ENCODE measurements around the gene ICAM2. TPM values are rescaled to one million over a fixed set of nuclear protein-coding genes. Genes with fewer than 3 reads are reported as not detected.
"Not testable (repeated sequence)": the region's sequence is repeated elsewhere in the genome, so short reads cannot be mapped to it uniquely, and the experiment has no call there.

ICAM2 gene
- total RNA-seq, 4 donors from 2014 or later = 18.0 to 95.1 (median 36.3) TPM

DNA sequence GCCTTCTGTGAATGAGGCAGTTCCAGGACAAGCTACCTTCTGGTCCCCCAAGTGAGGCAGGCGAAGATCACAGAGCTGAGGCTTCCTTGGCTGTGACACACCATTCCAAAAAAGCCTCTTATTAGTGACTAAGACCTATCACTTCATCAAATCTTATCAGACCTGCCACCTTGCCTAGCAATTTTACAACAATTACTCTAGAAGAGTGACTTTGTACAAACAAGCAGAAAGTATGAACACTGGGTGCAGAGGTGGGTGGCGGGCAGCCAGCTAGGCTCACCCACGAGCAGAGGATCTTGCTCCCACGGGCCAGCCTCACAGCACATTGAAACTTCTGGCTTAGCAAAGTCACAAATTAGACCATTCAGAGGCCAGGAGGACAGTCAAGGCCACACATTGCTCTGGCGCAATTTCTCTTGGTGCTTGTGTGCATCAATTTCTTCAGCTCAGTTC, 2.2 kb upstream of the ICAM2 start:
- TF ChIP-seq EP300 (IDR thresholded peaks at IDR 0.05) (no peak), POLR2A (IDR thresholded peaks at IDR 0.05) (no peak)
- TF ChIP-seq, protein P1, sequence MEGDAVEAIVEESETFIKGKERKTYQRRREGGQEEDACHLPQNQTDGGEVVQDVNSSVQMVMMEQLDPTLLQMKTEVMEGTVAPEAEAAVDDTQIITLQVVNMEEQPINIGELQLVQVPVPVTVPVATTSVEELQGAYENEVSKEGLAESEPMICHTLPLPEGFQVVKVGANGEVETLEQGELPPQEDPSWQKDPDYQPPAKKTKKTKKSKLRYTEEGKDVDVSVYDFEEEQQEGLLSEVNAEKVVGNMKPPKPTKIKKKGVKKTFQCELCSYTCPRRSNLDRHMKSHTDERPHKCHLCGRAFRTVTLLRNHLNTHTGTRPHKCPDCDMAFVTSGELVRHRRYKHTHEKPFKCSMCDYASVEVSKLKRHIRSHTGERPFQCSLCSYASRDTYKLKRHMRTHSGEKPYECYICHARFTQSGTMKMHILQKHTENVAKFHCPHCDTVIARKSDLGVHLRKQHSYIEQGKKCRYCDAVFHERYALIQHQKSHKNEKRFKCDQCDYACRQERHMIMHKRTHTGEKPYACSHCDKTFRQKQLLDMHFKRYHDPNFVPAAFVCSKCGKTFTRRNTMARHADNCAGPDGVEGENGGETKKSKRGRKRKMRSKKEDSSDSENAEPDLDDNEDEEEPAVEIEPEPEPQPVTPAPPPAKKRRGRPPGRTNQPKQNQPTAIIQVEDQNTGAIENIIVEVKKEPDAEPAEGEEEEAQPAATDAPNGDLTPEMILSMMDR (IDR thresholded peaks at IDR 0.05) = no peak
- Histone ChIP-seq H3K27ac (no peak overlapping the region), H3K36me3 (no peaks in the 10 kb centered on the region), H3K9me3 (no peaks in the 10 kb centered on the region), H3K4me3 (no peak overlapping the region), H3K27me3 (no peaks in the 10 kb centered on the region), H3K4me1 (peaks cover 0 to 9% (median 4%) of the 10 kb centered on the region in 4 donors)
- no peak for DNase-seq (ENCODE audit: low spot score in 2 of 2)
- WGBS, 2 donors = 61 to 68% methylated on average over 5 of the region's 5 CpGs

DNA sequence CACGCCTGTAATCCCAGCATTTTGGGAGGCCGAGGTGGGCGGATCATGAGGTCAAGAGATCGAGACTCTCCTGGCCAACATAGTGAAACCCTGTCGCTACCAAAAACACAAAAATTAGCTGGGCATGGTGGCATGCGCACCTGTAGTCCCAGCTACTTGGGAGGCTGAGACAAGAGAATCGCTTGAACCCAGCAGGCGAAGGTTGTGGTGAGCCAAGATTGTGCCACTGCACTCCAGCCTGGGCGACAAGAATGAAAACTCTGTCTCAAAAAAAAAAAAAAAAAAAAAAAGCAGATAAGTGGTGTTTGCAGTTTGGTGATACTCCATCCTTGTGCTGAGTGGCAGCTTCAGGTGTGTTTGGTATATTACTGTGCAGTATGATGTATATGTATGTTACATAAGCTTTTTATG, 877 bp downstream of the ICAM2 start:
- DNase-seq (ENCODE audit: low spot score in 2 of 2); H3K9me3 ChIP-seq; H3K27me3 ChIP-seq; H3K36me3 ChIP-seq: not testable (repeated sequence)
- peak overlapping the region in 2 of 4 donors; percentile 74 to 88 for H3K27ac ChIP-seq
- 74 to 79% methylated on average over 9 of the region's 9 CpGs for WGBS, 2 donors
- peak overlapping the region in 3 of 4 donors; percentile 28 to 47 (median 47) for H3K4me3 ChIP-seq
- peaks cover 0 to 14% (median 3%) of the 10 kb centered on the region in 4 donors for H3K4me1 ChIP-seq

DNA sequence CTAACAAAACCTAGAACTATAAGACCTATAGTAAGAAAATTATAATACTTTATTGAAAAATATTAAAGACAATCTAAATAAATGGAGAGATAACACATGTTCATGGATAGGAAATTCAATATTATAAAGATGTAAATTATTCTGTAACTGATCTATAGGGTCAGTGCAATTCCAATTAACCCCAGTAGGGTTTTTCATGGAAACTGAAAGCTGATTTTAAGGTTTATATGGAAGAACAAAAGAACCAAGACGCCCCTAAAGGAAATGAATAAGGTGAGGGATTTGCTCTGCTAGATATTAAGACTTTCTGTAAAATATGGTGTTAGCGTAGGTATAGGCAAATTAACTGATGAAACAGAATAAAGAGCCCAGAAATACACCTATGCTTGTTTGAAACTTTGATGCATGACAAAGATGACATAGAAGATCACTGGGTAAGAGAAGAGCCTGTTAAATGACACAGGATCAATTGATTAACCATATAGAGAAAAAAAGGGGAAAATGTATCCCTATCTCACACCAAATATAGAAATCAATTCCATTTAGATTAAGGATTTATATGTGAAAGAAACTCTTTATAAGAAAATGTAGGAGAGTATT, 3.0 kb downstream of the ICAM2 start:
- no peak for TF ChIP-seq EP300 (IDR thresholded peaks at IDR 0.05)
- TF ChIP-seq, protein P1 (IDR thresholded peaks at IDR 0.05) = peak in 1 of 5 experiments; percentile 17
- DNase-seq (ENCODE audit: low spot score in 2 of 2) = no peak
- H3K4me1 ChIP-seq = peaks cover 0 to 14% (median 3%) of the 10 kb centered on the region in 4 donors
- H3K36me3 ChIP-seq = no peaks in the 10 kb centered on the region
- no peaks in the 10 kb centered on the region for H3K27me3 ChIP-seq
- H3K27ac ChIP-seq = no peak overlapping the region
- H3K4me3 ChIP-seq = no peak overlapping the region
- 82 to 85% methylated on average over 2 of the region's 2 CpGs for WGBS, 2 donors
- H3K9me3 ChIP-seq = no peaks in the 10 kb centered on the region

DNA sequence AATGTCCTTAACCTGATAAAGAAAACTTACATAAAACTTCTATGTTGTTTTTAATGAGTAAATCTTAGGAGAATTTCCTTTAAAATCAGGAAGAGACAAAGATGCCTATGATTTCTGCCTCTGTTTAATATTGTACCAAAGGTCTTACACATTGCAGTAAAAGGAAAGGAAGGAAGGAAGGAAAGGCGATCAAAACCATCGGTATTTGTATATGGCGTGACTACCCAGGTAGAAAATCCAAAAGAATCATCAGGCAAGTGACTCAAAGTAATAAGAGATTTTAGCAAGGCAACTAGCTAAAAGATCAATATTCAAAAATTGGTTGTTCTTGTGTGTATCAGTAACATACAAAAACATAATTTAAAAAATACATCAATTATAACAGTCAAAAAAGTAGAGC, 3.5 kb downstream of the ICAM2 start:
- TF ChIP-seq POLR2A (IDR thresholded peaks at IDR 0.05) (no peak), EP300 (IDR thresholded peaks at IDR 0.05) (no peak)
- TF ChIP-seq, protein P1 (IDR thresholded peaks at IDR 0.05) = no peak
- H3K4me1 ChIP-seq = peaks cover 0 to 14% (median 3%) of the 10 kb centered on the region in 4 donors
- peak overlapping the region in 1 of 4 donors; percentile 52 for H3K27ac ChIP-seq
- WGBS, 2 donors = 82 to 85% methylated on average over 3 of the region's 3 CpGs
- H3K4me3 ChIP-seq = no peak overlapping the region
- H3K36me3 ChIP-seq = no peaks in the 10 kb centered on the region
- no peak for DNase-seq (ENCODE audit: low spot score in 2 of 2)
- H3K9me3 ChIP-seq = no peaks in the 10 kb centered on the region
- H3K27me3 ChIP-seq = no peaks in the 10 kb centered on the region

DNA sequence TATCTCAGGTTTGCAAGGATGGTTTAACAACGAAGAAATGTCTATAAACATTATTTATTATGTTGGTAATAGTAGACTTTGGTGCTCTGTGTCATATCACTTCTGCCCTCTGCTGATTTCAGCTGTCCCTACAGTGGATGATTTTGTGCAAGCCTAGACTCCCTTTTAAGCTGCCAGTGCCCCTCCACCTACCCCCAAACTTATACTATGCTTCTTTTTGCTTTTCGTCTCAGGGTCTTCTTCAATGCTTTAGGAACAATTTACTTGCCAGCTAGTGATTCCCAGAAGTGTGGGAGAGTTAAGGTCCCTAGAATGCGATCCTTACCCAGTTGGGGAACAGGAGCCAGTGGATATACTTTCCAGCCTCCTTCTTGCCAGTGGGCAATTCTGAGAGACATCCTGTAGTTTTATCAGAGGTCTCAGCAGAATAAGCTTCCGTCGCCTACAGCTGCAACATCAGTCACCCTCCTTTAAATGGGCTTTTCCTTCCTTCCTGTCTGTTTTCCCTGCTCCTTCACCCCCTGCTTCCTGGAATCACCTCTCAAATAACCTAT, 4.1 kb downstream of the ICAM2 start:
- TF ChIP-seq, protein P1 (IDR thresholded peaks at IDR 0.05) = no peak
- TF ChIP-seq POLR2A (IDR thresholded peaks at IDR 0.05) (no peak), EP300 (IDR thresholded peaks at IDR 0.05) (no peak)
- Histone ChIP-seq H3K36me3 (no peaks in the 10 kb centered on the region), H3K9me3 (no peaks in the 10 kb centered on the region), H3K27ac (peak overlapping the region in 1 of 4 donors; percentile 52), H3K4me1 (peaks cover 0 to 13% (median 3%) of the 10 kb centered on the region in 4 donors), H3K27me3 (no peaks in the 10 kb centered on the region), H3K4me3 (no peak overlapping the region)
- no peak for DNase-seq (ENCODE audit: low spot score in 2 of 2)
- 55% methylated on average over 5 of the region's 5 CpGs for WGBS, 2 donors

All from tibial nerve (tissue), 4 donors.